GM19099 (cell line): ENCODE results near the gene CUL1.

Experiments
- POLR2A ChIP-seq: IDR thresholded peaks from 3 replicates; pipeline ENCODE4 v1.6.1; 2011; ENCODE audit warnings: low read depth; ENCODE audit not compliant: insufficient read length; ENCODE audit errors: extremely low read depth

Gene CUL1

GRCh38 chr7:148754912-148755311 lies 56.2 kb downstream of the CUL1 start:
- no peak for TF ChIP-seq POLR2A

DNA sequence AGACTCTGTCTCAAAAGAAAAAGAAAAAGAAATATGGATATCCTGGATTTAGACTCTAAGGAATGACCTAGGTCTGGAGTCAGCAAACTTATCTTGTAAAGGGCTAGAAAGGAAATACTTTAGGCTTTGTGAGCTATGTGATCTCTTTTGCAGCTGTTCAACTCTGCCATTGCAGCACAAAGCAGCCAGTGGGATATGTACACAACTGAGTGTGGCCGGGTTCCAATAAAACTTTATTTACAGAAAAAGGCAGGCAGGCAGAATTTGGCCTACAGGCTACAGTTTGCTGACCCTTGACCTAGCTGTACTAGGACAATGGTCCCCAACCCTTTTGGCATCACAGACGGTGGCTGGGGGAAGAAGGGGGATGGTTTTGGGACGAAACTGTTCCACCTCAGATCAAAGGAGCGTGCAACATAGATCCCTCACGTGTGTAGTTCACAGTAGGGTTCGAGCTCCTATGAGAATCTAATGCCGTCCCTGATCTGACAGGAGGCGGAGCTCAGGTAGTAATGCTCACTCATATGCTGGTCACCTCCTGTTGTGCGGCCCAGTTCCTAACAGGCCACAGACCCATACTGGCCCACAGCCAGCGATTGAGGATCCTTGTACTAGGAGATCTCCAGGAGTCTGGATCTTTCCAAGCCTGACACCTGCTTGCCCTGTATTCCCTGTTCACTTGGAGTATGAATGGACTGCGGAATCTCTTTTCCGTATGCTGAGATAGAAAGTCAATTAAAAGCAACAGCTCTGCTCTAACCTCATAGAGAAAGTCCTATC lies 63.0 kb downstream of the CUL1 start:
- TF ChIP-seq POLR2A = no peak

GRCh38 chr7:148763622-148764021 lies 64.9 kb downstream of the CUL1 start:
- no peak for TF ChIP-seq POLR2A

DNA sequence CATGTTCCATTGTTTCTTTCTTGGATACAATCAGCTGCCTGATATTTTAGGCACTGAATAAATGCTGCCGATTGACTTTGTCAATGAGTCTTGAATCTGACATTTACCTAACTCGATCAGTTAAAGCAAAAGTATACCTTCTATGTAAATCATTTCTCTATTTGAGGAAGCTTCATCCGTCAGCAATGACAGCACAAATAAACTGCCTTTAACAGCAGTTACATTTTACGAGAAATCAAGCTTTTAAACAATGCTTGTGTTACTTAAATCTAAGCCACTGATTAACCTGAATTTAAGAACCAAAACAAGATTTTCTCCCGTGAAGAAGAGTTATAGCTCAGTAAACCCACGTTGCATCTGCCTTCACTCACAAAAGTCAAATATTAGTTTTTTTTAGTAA lies 71.3 kb downstream of the CUL1 start:
- TF ChIP-seq POLR2A = no peak

- TF ChIP-seq POLR2A = no peak
Observed at GRCh38 chr7:148772297-148773089, 73.8 kb downstream of the CUL1 start.

DNA sequence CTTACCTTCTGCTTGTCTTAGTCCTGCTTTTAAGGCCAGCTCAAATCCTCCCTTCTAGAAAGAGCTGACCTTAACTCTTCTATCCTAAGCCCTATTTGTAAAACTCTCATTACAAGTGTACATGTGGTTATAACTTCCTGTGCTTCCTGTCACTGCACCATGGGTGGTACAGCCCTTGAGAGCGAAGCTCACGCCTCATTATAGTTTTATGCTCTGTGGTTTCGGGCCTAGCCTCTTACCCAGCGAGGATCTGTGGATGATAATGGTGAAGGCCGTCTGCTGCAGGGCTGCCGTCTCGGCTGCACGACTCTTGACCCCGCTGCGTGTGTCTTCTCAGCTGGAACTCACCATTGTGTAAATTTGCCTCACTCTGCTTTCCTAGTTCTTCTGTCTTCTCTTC lies 74.6 kb downstream of the CUL1 start:
- no peak for TF ChIP-seq POLR2A

DNA sequence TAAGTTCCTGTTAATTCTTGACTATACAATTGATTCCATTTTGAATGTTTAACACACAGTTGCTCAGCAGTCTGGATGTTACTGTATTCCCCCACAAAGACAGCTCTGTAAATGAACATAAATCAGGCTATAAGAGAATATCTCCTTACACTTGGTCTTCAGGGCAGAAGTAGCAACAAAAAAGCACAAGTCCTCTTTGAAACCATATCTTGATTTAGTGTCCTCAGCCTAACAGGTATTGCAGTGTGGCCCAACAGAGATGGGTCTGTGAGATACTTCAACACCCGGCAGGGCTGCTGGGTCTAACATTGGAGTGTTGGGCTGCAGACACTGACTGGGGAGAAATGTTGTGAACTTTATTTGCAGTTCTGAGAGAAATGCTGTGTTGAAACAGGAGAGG lies 75.8 kb downstream of the CUL1 start:
- TF ChIP-seq POLR2A = no peak

DNA sequence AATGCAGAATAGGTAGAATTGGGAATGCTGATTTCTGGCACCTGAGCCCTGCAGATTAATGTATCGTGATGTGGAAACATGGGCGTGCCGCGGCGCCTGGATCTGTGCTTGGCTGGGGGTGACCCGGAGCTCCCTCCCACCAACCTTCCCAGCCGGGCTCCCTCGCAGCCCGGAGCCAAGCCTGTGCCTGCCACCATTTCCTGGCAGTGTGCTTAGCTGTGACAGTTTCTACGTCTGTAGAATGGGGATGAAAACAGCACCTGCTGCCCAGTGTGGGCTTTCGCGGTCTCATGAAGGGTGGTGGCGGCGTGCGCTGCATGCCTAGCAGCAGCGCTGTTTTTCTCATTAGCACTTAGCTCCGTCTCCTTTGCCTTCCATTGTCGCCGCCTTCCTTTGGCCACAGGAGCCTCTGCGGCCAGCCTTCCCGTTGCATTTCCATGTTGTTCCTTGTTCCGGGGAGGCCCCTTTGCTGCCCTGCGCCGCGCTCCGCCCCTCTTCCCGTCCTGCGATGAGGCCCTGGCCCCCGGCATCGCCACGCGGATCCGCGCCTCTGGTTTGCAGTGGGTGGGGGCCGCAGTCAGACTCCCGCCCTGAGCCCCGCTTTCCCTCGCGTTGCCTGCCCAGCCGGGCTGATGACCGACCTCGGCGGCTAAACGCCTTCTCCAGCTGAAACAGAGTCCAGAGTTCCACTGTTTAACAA lies 84.2 kb downstream of the CUL1 start:
- TF ChIP-seq POLR2A = no peak

DNA sequence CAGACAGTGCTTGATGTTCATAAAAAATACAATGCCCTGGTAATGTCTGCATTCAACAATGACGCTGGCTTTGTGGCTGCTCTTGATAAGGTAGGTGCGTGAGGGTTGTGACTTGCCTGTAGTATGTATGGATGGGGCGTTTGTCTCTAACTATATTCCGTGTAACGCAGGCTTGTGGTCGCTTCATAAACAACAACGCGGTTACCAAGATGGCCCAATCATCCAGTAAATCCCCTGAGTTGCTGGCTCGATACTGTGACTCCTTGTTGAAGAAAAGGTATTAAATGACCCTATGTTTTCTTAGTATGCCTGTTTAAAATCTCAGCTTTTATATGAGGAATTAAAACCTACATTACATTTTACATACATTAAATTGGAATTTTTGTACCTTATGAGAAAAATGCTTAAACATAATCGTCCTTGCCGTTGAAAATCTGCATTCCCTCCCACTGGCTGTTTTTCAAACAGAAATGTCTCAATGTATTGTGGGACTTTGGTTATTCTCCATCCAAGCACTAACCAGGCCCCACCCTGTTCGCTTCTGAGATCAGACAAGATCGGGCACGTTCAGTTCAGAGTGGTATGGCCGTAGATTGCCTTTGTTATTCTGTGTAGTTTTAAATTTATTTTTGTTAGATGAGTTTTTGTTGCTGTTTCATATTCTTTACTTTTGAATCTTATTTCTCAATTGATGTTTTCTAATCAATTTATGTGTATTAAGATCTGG lies 85.3 kb downstream of the CUL1 start:
- TF ChIP-seq POLR2A = no peak

DNA sequence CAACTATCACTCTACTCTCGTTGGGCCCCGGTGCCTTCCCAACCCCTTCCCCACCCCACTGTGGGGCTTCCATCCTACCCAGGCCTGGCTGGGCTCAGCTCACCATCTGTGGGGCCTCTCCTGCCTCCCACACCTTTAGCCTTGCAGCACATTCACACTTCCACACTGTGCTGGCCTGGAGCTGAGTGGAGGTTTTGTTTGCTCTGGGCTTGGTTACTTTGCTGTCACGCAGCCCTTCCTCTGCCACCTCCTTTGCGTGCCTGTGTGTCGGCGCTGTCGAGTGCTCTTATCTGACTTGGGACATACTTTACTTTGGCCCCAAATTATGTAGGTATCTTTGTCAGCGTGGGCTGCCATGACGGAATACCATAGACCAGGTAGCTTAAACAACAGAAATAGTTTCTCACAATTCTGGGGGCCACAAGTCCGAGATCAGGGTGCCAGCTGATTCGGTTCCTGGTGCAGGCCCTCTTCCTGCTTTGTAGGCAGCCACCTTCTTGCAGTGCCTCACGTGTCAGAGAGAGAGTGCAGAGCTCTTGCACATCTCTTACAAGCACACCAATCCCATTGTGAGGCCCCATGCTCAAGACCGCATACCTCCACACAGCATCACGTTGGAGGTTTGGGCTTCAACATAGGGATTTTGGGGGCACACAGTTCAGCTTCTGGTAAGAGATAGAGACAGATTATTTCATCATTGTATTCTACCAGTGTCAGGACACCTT lies 89.0 kb downstream of the CUL1 start:
- TF ChIP-seq POLR2A = no peak

DNA sequence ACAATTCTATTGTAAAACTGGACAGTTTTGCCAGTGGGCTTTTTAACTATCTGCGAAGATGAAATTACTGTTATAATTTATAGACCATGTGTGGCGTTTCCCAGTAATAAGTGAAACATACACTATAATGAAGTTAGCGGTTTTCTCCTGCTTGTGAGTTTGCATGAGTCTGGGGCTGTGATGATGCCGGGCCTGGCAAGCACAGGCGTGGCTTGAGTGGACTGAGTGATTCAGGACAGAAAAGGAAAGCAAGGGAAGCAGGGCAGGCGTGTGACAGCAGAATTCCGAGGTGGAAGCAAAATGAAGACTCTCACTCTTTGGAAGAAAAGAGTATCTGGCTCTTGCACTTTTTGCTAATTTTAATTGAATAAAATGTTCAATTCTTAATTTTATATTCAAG lies 90.5 kb downstream of the CUL1 start:
- TF ChIP-seq POLR2A = no peak

- no peak for TF ChIP-seq POLR2A
Observed at GRCh38 chr7:148790131-148790726, 91.5 kb downstream of the CUL1 start.

GRCh38 chr7:148790850-148791249 lies 92.1 kb downstream of the CUL1 start:
- TF ChIP-seq POLR2A = no peak

GRCh38 chr7:148791546-148791945 lies 92.8 kb downstream of the CUL1 start:
- TF ChIP-seq POLR2A = no peak
